Midbrain (tissue), 1 donor: ENCODE data around the gene BPHL.
"Not testable (repeated sequence)": the region's sequence is repeated elsewhere in the genome, so short reads cannot be mapped to it uniquely, and the experiment has no call there.

Experiments
- DNase-seq: peaks from one replicate; lab custom pipeline; 2025; lab: John Stamatoyannopoulos, UW

BPHL gene

DNA sequence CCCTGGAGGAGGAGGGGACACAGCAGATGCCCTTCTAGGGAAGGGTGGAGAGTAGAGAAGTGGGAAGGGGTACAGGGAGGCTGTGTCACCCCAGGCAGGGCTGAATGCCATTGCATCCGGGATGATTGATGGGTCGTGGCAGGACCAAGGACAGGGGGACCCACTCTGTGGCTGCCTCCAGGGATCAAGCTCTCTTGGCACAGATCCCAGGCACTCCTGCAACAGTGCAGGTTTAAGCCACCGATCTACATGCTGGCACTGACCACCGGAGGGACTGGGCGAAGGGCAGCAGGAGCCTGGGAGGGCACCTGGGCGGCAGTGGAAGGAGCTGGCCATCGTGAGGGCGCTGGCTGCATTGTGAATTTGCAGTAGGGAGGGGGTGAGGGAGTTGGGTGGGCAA is 61.4 kb downstream of the BPHL start:
- DNase-seq, result not testable (repeated sequence)

DNA sequence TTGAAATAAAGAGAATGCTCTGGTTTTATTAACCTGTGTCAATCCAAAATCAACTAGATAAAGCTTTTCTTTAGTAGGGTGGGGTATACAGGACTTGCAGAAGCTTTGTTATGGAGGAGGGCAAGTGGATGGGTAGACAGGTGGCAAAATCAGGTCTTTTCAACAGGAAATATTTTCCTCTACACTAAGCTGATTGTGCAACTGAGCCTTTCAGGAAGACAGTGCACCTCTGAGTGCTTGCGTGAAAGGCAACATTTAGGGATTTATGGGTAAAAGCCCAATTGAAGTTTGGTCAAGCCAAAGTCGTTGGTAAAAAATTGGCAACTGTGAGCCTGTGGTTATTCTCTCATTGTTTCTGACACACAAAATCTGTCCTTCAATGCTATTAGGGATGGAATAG is 62.6 kb downstream of the BPHL start:
- no peak for DNase-seq

DNA sequence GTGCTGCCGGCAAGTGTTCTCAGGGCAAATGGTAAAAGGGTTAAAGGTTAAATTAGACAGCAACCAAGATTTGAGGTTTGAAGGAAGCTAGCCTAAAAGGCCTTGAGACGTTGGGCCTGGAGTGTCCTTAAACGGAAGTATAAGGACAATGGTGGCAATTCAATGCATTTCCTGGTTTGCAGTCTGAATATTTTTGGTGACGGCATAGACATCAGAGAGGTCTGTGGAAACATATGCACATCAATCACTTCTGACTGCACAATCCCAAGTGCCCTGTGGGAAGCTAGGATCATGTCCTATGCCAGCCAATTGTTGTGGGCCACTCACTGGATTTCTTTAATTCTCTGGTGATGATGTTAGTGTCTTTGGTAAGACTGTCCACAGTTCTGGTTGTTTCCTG is 64.6 kb downstream of the BPHL start:
- no peak for DNase-seq

DNA sequence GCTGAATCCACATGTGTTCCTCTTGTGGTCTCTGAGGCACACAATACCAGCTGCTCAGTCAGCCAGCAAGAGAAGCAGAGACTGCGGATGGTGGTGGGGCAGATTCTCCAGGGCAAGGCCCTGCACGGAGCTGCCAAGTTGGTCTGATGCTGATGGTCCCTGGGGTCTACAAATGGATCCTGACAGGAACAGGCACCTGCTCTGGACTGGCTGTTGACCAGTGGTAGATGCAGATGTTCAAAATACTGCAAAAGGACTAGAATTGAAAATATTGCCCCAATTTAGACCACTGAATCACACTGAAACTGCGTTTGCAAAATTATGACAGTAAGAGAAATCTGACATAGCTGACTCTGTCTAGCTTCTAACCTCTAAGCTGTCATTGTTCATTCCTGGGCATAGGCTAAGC is 68.5 kb downstream of the BPHL start:
- no peak for DNase-seq

DNA sequence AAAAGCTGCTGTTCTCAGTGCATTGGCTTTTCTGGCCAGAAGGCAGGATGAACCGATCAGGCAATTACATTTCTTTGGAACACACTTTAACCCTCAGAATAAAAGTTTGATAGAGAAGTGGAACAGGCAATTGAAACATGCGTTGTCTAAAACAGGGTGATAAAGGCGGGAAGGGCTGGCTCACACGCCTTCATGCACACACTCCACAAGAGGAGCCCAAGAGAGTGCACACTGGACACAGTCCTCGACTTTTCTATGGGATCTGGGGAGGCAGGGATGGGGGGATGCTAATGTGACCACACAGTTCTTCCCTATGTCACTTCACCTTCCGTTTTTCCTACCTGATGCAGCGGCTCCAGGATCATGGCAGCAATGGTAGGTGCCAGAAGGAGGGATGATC is 69.8 kb downstream of the BPHL start:
- DNase-seq, result no peak

DNA sequence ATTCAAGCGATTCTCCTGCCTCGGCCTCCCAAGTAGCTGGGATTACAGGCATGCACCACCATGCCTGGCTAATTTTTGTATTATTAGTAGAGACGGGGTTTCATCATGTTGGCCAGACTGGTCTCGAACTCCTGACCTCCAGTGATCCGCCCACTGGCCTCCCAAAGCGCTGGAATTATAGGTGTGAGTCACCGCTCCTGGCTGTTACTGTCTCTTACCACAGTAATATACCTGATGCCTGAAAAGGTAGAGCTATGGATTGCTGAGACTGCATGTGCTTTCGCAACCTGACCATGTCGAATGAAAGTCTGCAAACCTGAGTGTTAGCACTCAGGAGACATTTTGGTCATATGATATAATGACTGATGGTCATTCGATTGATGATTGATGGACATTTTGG is 70.7 kb downstream of the BPHL start:
- not testable (repeated sequence) for DNase-seq

DNA sequence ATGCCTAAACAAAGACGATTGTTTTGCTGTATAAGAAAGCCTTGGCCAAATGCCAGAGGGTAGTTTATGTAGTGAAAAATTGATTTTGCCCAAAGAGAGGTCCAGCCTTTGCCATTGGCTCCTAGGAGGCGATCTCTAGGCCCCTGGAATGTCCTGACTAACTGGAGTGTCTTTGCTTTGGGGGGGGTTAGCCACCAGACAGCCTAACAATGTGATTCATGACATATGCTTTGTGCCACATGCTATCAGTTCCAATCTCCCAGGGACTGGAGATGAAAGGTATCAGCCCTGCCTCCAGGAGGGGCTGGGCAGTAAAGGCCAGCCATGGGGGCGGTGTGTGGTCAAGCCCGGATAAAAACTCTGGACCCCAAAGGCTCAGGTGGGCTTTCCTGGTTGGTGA is 71.5 kb downstream of the BPHL start:
- no peak for DNase-seq

DNA sequence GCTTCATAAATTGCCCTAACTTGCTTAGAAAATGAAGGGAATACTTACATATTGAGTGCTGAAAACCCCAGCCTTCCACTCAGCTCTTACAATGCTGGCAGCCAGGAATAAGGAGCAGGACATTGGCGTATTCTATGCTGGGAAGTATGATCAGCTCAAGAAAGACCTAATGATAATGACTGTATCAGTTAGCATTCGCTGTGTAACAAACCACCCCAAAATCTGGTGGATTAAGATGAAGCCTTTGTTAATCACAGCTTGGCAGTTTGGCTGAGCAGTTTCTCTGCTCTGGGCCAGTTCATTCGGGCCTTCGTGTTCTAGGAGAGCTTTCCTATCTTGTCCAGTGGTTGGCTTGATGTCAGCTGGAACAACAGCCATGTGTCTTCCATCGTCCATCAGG is 72.3 kb downstream of the BPHL start:
- no peak for DNase-seq

DNA sequence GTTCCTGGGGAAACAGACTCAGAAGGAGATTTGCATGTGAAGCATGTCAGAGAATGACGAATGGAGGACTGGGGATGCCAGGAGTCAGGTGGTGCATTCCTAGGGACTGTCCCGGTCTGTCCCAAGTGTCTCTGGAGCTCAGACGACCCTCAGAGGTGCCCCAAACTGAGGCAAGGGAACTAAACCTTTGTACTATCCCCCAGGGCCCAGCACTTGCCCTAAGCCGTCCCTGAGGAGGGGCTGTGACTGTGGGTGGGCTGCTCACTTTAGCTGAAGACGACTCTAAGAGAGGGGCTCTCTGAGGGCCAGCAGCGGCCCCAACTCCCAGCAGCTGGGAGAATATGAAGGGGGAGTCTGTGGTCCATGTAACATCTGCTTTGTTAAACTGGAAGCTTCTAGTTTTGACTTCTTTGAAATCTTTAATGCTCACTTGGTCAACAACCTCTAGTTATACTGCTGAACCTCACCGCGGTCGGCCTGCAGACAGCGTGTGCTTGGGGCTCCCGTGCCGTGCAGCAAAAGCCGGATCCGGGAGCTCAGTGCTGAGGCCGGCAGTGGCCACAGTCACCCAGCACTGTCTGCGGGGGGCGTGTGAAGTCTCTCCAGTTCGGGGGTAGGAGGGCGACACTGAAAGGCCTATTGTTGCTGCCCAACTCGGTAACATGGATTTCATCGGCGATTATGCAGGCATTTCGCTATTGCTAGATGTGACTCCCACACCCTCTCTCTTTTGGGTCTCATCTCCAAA is 74.8 kb downstream of the BPHL start:
- DNase-seq, result peak; percentile 31

DNA sequence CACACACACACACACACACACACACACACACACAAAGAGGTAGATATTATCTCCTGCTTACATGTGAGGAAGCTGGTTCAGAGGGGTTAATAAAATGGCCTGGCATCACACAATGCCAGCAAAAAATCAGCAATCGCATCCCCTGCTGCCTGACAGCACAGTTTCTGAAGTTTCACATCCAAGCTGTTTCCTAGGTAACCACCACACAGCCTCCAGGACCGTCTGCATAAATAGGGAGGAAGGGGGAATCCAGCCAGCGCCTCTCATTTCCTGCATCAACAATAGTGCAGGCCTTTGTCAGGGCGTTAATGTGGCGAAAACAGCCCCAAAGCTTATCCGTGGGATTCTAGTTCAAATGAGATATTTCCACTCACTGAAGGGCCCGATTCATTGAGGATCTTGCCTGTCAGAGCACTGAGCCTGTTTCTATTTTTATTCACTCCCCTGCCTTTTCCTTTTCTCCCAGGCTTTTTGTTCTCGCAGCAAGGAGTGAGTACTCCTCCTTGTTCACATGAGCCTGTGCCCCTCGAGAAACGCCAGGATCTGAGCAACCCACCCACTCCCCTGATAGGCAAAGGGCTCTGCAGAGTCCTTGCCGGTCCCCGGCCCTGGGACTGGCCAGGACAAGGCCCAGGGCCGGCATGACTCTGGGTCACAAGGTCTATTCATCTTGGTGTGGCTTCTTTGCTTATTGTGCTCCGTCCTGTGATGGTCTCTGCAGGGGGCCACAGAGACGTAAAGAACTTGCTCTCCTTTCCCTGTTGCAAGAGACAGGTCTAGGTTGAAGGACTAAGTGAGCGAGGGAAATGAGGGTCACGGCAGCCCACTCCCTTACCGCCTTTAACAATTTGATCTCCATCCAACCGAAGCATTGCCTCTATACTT is 76.3 kb downstream of the BPHL start:
- peak; percentile 80 for DNase-seq

DNA sequence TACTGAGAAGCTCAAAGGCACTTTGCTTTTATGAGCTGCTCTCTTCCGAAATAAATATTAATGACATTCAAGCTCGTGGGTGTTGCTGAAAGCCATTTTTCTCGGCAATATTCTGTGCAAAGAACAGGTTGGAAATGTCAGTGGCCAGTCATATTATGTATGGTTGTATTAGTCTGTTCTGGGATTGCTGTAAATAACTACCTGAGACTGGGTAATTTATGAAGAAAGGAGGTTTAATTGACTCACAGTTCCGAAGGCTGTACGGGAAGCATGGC is 76.8 kb downstream of the BPHL start:
- DNase-seq, result peak; percentile 58

DNA sequence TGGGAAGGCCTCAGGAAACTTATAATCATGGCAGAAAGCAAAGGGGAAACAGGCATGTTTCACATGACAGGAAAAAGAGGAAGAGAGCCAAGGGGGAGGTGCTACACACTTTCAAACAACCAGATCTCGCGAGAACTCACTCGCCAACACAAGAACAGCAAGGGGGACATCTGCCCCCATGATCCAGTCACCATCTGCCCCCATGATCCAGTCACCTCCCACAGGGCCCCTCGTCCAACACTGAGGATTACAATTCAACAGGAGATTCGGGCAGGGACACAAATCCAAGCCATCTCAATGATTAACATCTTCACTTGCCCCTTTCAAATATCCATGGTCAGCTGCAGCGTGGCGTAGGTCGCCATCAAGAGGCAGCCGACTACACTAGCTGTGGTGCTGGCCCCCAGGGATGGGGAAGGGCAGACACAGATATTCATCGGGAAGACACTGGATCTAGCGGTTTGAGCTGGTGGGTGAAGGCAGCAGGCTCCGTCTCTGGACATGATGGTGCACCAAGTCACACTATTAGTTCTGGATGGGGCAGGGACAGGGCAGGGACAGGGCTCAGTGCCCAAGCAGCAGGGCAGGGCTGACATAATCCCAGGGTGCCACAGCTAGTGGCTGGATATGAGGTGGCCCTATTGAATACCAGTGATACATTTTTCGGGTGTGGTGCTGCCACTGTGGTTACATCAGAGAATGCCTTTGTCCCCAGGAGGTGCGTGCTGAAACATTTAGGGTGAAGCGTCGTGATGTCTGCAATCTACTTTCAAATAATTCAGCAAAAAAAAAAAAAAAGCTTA is 77.4 kb downstream of the BPHL start:
- peak; percentile 67 for DNase-seq

DNA sequence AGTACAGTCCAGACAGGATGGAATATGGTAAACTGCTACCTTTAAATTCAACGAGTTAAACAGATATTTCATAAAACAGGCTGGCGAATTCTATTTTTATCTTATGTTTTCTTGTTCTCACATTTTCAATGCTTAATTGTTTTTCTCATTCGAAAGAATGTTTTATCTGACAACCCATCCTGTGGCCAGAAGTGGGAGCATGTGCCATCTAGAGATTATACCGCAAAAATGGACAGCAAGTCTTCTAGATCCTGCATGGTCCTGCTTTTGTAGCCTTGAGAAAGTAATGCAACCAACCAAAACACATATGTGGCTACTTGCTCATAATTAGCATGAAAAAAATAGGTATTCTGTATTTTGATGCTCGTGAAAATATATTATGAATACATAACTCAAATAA is 78.3 kb downstream of the BPHL start:
- DNase-seq, result no peak

DNA sequence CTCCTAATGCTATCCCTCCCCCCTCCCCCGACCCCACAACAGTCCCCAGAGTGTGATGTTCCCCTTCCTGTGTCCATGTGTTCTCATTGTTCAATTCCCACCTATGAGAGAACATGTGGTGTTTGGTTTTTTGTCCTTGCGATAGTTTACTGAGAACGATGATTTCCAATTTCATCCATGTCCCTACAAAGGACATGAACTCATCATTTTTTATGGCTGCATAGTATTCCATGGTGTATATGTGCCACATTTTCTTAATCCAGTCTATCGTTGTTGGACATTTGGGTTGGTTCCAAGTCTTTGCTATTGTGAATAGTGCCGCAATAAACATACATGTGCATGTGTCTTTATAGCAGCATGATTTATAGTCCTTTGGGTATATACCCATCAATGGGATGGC is 79.2 kb downstream of the BPHL start:
- DNase-seq, result not testable (repeated sequence)

DNA sequence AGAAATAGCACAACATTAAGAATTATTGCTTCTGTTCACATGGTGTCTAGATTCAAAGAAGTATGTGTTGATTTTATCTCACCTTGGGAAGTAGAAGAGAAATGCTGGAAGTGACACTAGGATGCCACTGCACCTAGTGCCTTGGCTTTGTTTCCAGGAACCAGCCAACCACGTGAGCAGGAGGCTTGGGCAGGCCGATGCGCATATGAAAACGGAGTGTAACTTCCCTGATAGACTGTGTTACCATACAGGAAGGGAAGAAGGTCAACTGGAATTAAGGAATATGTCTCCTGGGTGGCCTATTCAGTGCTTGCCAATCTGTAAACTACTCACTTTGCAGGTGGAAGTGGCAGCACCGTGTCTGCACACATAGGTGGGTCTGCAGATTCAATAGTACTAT is 80.9 kb downstream of the BPHL start:
- no peak for DNase-seq

DNA sequence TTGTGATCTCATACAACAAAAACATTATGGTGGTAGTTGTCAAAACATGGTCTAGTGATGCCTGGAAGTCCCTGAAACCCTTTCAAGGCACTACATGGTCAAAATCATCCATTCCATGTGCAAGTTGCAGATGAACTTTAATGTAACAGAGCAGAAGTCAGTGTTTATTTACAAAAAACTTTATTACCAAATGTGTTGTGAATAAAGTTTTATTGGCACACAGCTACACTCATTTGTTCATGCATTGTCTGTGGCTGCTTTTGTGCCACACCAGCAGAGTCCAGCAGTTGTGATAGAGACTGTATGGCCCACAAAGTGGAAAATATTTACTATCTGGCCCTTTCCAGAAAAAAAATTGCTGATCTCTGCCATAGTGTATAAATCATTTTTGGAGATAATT is 82.2 kb downstream of the BPHL start:
- no peak for DNase-seq

DNA sequence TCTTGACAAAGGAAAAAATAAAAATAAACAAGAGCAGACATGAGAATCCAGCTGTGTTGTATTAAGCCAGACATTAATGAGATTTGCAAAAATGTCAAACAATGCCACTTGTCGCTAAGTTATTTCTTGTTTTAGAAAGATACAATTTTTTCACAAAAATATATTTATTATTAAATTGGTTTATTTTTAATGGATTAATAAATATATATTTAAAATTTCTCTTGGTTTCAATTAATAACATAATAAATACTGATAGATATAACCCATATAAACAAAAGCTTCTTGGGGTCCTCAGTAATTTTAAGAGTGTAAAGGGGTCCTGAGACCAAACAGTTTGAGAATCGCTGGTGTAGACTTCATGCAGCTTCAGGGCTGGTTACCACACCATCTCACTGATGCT is 82.9 kb downstream of the BPHL start:
- no peak for DNase-seq
